Measurements from ENCODE around the gene FAU.
A peak's percentile ranks its signal among the peaks of the same experiment; 100 is the strongest.

Gene FAU

DNA sequence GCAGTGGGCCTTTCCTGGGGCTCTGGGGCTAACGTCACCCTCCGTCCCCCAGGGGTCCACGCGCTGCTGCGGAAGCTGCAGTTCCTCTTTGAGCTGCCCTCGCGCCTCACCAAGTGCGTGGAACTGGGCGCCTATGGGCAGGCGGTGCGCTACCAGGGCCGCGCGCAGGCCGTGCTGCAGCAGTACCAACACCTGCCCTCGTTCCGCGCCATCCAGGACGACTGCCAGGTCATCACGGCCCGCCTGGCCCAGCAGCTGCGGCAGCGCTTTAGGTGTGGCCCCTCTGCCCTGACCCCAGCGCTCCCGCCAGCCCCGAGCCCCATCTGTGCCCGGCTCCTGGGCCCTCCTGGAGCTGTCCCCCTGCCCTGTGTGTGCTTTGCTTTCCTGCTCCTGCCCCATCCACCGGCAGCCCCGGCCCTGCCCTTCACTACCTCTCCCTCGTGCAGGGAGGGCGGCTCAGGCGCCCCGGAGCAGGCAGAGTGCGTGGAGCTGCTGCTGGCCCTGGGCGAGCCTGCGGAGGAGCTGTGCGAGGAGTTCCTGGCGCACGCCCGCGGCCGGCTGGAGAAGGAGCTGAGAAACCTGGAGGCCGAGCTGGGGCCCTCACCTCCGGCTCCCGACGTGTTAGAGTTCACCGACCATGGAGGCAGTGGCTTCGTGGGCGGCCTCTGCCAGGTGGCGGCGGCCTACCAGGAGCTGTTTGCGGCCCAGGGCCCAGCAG, 14.0 kb downstream of the FAU start:
- no peak for DNase-seq (ENCODE audit: low spot score)

GRCh38 chr11:65107078-65107477, 14.9 kb downstream of the FAU start:
- no peak for DNase-seq (ENCODE audit: low spot score)

GRCh38 chr11:65104628-65105027, 17.3 kb downstream of the FAU start:
- no peak for DNase-seq (ENCODE audit: low spot score)

- DNase-seq (ENCODE audit: low spot score), result no peak
Observed at GRCh38 chr11:65103476-65103875, 18.5 kb downstream of the FAU start.

DNA sequence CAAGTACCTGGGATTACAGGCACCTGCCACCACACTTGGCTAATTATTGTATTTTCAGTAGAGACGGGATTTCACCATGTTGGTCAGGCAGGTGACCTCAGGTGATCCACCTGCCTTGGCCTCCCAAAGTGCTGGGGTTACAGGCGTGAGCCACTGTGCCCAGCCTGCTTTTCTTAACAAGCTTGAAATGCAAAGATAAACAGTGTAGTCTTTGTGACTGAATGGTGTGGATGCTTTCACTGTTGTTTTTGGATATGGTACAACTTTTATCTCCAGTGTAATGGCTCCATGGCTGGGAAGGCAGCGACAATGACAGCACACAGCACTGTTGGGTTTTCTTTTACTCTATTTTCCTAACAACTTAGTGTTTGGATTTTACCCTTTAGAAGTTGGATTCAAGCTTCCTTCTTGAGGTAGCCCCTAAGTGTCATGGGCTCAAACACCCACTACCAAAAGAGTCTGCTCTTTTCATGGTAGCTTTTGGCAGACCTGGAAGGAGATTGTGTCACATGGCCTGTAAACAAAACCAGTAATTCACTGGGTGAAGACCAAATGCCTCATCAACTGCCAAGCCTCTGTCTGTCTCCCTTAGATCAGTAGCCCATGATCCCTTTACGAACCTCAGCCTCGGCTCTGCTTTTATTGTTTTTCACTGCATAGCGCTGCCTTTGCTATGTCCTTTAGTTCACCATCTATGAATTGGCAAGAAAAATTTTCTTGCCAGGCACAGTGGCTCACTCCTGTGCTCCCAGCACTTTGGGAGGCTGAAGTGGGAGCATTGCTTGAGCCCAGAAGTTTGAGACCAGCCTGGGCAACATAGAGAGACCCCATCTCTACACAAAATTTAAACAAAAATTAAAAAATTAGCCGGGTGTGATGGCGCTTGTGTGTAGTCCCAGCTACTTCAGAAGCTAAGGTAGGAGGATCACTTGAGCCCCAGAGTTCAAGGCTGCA, 19.5 kb downstream of the FAU start:
- peak; percentile 35 for DNase-seq (ENCODE audit: low spot score)

- no peak for DNase-seq (ENCODE audit: low spot score)
Observed at GRCh38 chr11:65100674-65101350, 21.1 kb downstream of the FAU start.

- no peak for DNase-seq (ENCODE audit: low spot score)
Observed at GRCh38 chr11:65096926-65097325, 25.0 kb downstream of the FAU start.

GRCh38 chr11:65095974-65096806, 25.7 kb downstream of the FAU start, which contains the start of gene VPS51:
Gene VPS51 (plus strand): TSS chr11:65096214. CDS start chr11:65096251, 37 bp downstream.
- DNase-seq (ENCODE audit: low spot score), result peak; percentile 97

- no peak for DNase-seq (ENCODE audit: low spot score)
Observed at GRCh38 chr11:65095427-65095826, 26.5 kb downstream of the FAU start.

- no peak for DNase-seq (ENCODE audit: low spot score)
Observed at GRCh38 chr11:65090628-65091027, 31.3 kb downstream of the FAU start.

GRCh38 chr11:65089621-65090020, 32.3 kb downstream of the FAU start:
- no peak for DNase-seq (ENCODE audit: low spot score)

DNA sequence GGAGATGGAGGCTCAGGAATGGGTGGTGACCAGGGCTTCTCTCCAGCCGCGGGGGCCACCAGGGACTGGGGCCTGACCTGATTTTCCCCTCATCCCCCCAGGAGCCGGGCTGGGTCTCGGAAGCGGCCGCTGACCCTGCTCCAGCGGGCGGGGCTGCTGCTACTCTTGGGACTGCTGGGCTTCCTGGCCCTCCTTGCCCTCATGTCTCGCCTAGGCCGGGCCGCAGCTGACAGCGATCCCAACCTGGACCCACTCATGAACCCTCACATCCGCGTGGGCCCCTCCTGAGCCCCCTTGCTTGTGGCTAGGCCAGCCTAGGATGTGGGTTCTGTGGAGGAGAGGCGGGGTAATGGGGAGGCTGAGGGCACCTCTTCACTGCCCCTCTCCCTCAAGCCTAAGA, 34.1 kb downstream of the FAU start:
- DNase-seq (ENCODE audit: low spot score), result no peak

DNA sequence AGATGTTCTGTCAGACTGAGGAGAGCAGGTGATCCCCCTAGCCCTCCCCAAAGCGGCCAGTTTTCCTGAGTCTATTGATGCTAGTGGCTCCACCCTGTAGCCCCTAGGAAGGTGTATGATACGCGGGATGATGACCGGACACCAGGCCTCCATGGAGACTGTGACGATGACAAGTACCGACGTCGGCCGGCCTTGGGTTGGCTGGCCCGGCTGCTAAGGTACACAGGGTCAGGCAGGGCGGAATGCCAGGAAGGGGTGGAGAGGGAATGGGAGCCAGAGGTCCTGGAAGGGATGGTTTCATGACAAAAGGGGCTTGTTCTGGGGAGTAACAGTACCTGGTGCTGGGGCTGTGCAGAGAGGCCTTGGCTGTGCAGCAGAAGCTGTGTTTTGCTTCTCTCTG, 34.7 kb downstream of the FAU start:
- no peak for DNase-seq (ENCODE audit: low spot score)

DNA sequence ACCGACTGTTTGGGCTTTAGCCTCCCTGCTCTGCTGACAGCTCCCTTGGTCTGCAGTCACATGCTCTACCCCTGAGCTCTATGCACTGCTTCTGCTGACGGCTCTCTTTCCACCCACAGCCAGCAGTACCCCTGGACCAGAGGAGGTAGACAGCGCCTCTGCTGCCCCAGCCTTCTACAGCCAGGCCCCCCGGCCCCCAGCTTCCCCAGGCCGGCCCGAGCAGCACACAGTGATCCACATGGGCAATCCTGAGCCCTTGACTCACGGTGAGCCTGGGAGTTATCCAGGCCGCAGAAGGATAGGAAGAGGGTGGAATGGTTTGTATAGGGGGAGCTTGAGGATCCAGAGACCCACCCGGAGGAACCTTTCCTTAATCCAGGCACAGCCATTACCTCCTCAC, 35.1 kb downstream of the FAU start:
- no peak for DNase-seq (ENCODE audit: low spot score)

GRCh38 chr11:65085446-65085845, 36.5 kb downstream of the FAU start:
- DNase-seq (ENCODE audit: low spot score), result no peak

DNA sequence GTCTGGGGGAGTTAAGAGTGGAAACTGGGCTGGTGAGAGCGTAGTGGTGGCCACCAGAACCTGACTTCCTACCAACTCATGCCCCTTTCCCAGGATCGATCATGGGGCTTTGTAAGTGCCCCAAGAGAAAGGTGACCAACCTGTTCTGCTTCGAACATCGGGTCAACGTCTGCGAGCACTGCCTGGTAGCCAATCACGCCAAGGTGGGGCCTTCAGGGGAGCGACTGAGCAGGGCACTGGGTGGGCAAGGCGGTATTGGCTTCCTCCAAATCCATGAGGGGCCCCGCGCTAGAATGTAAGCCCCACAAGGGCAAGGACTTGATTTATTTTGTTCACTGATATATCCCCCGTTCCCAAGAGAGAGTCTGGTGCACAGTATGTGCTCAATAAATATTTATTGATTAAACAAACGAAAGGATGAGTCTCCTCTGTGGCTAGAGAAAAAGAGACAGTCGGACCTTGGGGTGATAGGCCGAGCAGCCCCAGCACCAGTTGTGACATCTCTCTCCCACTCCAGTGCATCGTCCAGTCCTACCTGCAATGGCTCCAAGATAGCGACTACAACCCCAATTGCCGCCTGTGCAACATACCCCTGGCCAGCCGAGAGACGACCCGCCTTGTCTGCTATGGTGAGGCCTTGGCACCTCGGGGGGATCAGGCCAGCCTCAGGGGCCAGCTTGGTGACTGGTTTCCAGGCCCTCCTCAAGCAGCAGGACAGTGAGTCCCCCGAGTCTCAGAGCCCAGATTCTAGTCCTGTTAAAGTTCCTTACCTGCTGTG, 37.1 kb downstream of the FAU start:
- DNase-seq (ENCODE audit: low spot score), result no peak

GRCh38 chr11:65083834-65084597, 37.9 kb downstream of the FAU start, which contains the start of the genes CDCA5 and ZFPL1:
Gene CDCA5 (minus strand): TSS chr11:65084040. CDS start chr11:65083978, 62 bp downstream.
Gene ZFPL1 (plus strand): TSS chr11:65084222. CDS start chr11:65084699, 477 bp downstream.
- peak; percentile 96 for DNase-seq (ENCODE audit: low spot score)

DNA sequence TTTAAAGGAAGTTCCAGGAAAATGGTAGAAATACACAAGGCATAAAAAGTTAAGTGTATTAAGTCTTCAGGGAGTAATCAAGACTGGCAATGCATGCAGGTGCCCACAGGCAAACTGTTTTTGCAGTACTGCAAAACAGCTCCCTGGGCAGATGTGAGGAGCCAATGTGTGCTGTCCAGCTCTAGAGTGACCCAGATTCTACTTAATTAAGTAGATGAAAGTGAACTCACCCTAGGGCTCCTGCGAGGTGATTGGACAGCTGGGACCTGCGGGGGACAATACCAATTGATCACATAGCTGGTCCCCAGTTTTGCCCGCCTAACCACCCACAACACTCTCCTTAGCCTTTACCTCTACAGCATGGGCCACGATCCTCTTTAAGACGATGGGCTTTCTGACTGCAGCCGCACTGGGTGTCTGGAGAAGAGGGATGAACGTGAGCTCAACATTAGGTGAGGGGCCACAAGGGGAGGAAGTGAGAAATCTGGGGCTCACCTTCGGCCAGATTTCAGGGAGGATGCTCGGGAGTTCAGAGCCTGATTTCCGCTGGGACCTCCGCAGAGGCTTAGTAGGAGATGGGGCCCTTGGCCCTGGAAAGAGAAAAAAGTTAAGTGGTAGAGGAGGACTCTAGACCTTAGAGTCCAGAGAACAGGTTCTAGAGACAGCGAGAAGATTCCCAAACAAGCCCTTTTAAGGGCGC, 38.6 kb downstream of the FAU start:
- DNase-seq (ENCODE audit: low spot score), result no peak

GRCh38 chr11:65078786-65079342, 43.1 kb downstream of the FAU start:
- no peak for DNase-seq (ENCODE audit: low spot score)
